Adrenal gland (tissue), 5 donors: Measurements from ENCODE around the gene CXADR.

Source experiments
- POLR2A ChIP-seq, 2 donors: fragments of 450-650 bp; IDR thresholded peaks; one replicate each; pipeline ENCODE4 v1.6.1; 2017; ENCODE audit warnings: antibody characterized with exemption in 2 of 2, mild to moderate bottlenecking in 2 of 2, moderate library complexity in 1 of 2
- TF ChIP-seq, protein P1 (sequence below), 6 experiments: fragments of 450-650 bp in 4 of 6; fragments of 200-600 bp in 2 of 6; sonication (generic) in 1 of 6; IDR thresholded peaks; 1 replicate in 5 of 6; 2 replicates in 1 of 6; pipeline versions ENCODE4 v1.5.1 to v1.8.0; 2016 to 2021; ENCODE audit warnings: antibody characterized with exemption in 6 of 6, mild to moderate bottlenecking in 2 of 6, moderate library complexity in 1 of 6
- donor health status: DM: no; HTN: no; CAD: no.

DNA sequence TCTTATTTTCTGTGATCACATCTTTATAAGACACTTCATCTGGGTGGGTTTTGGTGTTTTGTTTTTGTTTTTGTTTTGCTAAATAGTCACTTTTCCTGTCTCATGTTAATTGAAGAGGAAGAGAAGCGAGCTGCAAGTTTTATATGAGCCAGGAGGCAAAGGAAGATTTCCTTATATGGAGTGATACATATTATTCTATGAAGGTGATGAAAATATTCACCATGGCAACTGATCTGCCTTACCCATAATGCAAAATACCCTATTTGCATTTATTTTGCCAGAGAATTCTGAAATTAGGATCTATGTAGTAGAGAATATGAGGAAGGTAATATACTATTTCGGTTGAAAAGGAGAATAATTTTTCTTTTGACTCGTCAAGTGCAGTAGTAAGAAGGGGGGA, 13.9 kb downstream of the CXADR start:
- TF ChIP-seq, protein P1, sequence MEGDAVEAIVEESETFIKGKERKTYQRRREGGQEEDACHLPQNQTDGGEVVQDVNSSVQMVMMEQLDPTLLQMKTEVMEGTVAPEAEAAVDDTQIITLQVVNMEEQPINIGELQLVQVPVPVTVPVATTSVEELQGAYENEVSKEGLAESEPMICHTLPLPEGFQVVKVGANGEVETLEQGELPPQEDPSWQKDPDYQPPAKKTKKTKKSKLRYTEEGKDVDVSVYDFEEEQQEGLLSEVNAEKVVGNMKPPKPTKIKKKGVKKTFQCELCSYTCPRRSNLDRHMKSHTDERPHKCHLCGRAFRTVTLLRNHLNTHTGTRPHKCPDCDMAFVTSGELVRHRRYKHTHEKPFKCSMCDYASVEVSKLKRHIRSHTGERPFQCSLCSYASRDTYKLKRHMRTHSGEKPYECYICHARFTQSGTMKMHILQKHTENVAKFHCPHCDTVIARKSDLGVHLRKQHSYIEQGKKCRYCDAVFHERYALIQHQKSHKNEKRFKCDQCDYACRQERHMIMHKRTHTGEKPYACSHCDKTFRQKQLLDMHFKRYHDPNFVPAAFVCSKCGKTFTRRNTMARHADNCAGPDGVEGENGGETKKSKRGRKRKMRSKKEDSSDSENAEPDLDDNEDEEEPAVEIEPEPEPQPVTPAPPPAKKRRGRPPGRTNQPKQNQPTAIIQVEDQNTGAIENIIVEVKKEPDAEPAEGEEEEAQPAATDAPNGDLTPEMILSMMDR (IDR thresholded peaks at IDR 0.05), result no peak
- no peak for TF ChIP-seq POLR2A (IDR thresholded peaks at IDR 0.05)
